Activated naive CD4-positive, alpha-beta T cell treated with Interleukin-2 at 50 U/mL for 16 hours (primary cell): ENCODE measurements around the gene CHD5.

Source experiments
- DNase-seq: peaks from one replicate; pipeline ENCODE4 v3.0.0-alpha.2; 2020

CHD5 gene

DNA sequence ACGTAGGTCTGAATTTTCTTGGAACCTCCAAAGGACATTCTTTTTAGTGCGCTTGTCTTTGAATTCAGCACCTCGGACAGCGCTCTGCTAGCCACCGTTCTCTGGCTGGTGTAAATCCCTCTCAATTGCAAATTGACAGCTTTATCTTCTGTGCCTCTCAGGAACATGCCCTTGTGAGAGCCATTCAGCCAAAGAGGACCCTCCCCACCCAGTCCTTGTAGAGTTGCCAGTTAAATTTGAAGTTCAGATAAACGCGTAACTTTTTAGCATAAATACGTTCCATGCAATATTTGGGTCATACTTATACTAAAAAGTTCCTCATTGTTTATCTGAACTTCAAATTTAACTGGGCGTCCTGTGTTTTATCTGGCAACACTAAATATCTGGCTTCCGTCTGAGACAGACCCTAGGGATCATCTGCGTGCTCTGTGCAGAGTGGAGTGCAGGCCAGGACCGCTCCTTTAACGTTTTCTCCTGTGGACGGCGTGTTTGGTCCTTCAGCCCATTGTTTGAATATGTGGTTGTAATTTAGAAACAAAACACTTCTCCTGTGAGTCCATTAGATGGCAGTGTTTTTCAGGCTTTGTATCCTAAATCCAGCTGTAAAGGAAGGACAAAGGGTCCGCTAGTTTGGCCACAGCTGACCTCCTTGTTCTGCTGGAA is 127.4 kb downstream of the CHD5 start:
- peak; percentile 45 for DNase-seq
